ENCODE data around the gene NCKAP5. TPM values are rescaled to one million over a fixed set of nuclear protein-coding genes. Genes with fewer than 3 reads are reported as not detected.

NCKAP5 gene
- polyA plus RNA-seq, 2 of the 4 experiments (the other 2 are of a cell fraction), result 3.0 to 4.1 TPM

DNA sequence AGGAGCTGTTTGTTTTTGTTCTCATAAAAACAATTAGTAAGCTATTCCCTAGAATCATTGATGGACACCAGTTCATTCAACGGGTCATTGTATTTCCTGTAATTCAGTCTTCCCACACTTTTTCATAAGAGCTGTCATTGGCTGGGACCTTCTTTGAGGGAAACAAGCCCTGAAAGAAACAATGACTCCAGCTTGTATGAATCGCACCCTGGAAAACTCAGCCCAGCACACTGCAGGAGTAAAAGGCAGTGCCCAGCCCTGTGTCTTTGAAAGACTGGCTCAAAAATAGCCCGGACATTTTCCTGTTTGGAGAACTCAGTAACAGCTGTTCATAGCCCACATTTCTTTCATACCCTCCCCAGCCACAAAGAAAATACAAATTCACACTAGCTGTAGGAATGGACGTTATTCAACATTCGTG lies 81.5 kb downstream of the NCKAP5 start:
- H3K27ac ChIP-seq, result no peak overlapping the region
- ChIA-PET POLR2A (no interaction called here), CTCF (interaction anchor here (0.6 kb wide), 1 partner anchor 74 kb away, joined by 3 read pairs; no protein-coding TSS in a partner anchor)
- no peak overlapping the region for H3K4me3 ChIP-seq
- peaks cover 14% of the 10 kb centered on the region; the same call in 2 of the 3 replicates for H3K4me1 ChIP-seq
- no peak overlapping the region for H3K4me2 ChIP-seq
- DNase-seq (ENCODE audit: low read depth in 1 of 2, low spot score in 1 of 2), result no peak
- 65% methylated on average over 5 of the region's 5 CpGs for WGBS (ENCODE audit: missing lambda C conversion rate)
- no peaks in the 10 kb centered on the region for H3K9me3 ChIP-seq
- TF ChIP-seq FOSL2 (IDR thresholded peaks at IDR 0.05), result no peak
- no peak for TF ChIP-seq FOSL2 (CRISPR knock-in tag; IDR thresholded peaks at IDR 0.05)
- TF ChIP-seq RNF2 (IDR thresholded peaks at IDR 0.05; ENCODE audit: borderline replicate concordance, low read depth), result no peak
- TF ChIP-seq EHF (CRISPR knock-in tag; IDR thresholded peaks at IDR 0.05), result no peak
- TF ChIP-seq, protein P1, sequence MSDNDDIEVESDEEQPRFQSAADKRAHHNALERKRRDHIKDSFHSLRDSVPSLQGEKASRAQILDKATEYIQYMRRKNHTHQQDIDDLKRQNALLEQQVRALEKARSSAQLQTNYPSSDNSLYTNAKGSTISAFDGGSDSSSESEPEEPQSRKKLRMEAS (IDR thresholded peaks at IDR 0.05), result no peak
- TF ChIP-seq, protein P2, sequence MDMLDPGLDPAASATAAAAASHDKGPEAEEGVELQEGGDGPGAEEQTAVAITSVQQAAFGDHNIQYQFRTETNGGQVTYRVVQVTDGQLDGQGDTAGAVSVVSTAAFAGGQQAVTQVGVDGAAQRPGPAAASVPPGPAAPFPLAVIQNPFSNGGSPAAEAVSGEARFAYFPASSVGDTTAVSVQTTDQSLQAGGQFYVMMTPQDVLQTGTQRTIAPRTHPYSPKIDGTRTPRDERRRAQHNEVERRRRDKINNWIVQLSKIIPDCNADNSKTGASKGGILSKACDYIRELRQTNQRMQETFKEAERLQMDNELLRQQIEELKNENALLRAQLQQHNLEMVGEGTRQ (IDR thresholded peaks at IDR 0.05), result no peak
- no peak for TF ChIP-seq POLR2A (IDR thresholded peaks at IDR 0.05; ENCODE audit: low read length)
- TF ChIP-seq CBX2 (IDR thresholded peaks at IDR 0.05; ENCODE audit: borderline replicate concordance, low read depth), result no peak
- no peak for TF ChIP-seq MAFK (IDR thresholded peaks at IDR 0.05; ENCODE audit: partially characterized antibody)
- TF ChIP-seq KDM5A (IDR thresholded peaks at IDR 0.05), result no peak
- TF ChIP-seq PHF8 (IDR thresholded peaks at IDR 0.05; ENCODE audit: borderline replicate concordance, low read depth), result no peak
- TF ChIP-seq MYC (IDR thresholded peaks at IDR 0.05; ENCODE audit: borderline replicate concordance, low read length), result no peak
- TF ChIP-seq RCOR1 (IDR thresholded peaks at IDR 0.05; ENCODE audit: low read depth, low read length), result no peak
- TF ChIP-seq, protein P3, sequence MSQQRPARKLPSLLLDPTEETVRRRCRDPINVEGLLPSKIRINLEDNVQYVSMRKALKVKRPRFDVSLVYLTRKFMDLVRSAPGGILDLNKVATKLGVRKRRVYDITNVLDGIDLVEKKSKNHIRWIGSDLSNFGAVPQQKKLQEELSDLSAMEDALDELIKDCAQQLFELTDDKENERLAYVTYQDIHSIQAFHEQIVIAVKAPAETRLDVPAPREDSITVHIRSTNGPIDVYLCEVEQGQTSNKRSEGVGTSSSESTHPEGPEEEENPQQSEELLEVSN (IDR thresholded peaks at IDR 0.05; ENCODE audit: borderline replicate concordance, low read depth), result no peak
- no peak for TF ChIP-seq CEBPB (IDR thresholded peaks at IDR 0.05)
- TF ChIP-seq POLR2AphosphoS2 (conservative IDR thresholded peaks at IDR 0.05; ENCODE audit: low read length), result no peak
- TF ChIP-seq, protein P4, sequence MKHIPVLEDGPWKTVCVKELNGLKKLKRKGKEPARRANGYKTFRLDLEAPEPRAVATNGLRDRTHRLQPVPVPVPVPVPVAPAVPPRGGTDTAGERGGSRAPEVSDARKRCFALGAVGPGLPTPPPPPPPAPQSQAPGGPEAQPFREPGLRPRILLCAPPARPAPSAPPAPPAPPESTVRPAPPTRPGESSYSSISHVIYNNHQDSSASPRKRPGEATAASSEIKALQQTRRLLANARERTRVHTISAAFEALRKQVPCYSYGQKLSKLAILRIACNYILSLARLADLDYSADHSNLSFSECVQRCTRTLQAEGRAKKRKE (CRISPR knock-in tag; IDR thresholded peaks at IDR 0.05; ENCODE audit: low read depth), result no peak
- no peak for ATAC-seq
- FAIRE-seq, result no peak

DNA sequence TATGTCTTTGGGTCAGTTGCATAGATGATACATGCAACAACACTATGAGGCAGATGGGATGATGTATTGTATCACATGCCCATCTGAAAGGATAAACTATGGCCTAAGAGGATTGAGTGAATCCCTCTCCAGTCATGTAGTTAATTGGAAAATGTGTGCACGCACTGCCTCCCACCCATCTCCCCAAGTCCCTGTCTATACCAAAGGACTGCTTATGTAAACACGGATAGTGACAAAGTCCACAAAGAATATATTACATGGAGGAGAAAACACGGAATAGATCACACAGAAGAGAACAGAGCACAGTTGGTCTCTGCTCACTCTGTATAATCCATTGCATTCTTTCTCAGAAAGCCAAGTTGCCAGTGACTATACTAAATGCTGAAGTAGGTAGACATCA lies 82.4 kb downstream of the NCKAP5 start:
- H3K4me1 ChIP-seq, result peaks cover 12% of the 10 kb centered on the region; the same call in 2 of the 3 replicates
- H3K4me3 ChIP-seq, result no peak overlapping the region
- WGBS (ENCODE audit: missing lambda C conversion rate), result 44% methylated on average over 3 of the region's 3 CpGs
- ChIA-PET POLR2A (no interaction called here), CTCF (no interaction called here)
- no peak for ATAC-seq
- H3K9me3 ChIP-seq, result no peaks in the 10 kb centered on the region
- DNase-seq (ENCODE audit: low read depth in 1 of 2, low spot score in 1 of 2), result no peak
- no peak for FAIRE-seq
- TF ChIP-seq CEBPB (IDR thresholded peaks at IDR 0.05) (no peak), RARB (CRISPR knock-in tag; IDR thresholded peaks at IDR 0.05) (no peak), MYC (IDR thresholded peaks at IDR 0.05; ENCODE audit: borderline replicate concordance, low read length) (no peak), JUNB (IDR thresholded peaks at IDR 0.05) (no peak), FOSB (CRISPR knock-in tag; IDR thresholded peaks at IDR 0.05) (no peak), SREBF2 (IDR thresholded peaks at IDR 0.05) (no peak), PHF8 (IDR thresholded peaks at IDR 0.05; ENCODE audit: borderline replicate concordance, low read depth) (no peak), MAZ (IDR thresholded peaks at IDR 0.05; ENCODE audit: borderline replicate concordance, low read depth, low read length) (no peak), ZSCAN20 (CRISPR knock-in tag; IDR thresholded peaks at IDR 0.05) (no peak)
- TF ChIP-seq, protein P5, sequence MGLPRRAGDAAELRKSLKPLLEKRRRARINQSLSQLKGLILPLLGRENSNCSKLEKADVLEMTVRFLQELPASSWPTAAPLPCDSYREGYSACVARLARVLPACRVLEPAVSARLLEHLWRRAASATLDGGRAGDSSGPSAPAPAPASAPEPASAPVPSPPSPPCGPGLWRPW (IDR thresholded peaks at IDR 0.05), result no peak
- TF ChIP-seq, protein P6, sequence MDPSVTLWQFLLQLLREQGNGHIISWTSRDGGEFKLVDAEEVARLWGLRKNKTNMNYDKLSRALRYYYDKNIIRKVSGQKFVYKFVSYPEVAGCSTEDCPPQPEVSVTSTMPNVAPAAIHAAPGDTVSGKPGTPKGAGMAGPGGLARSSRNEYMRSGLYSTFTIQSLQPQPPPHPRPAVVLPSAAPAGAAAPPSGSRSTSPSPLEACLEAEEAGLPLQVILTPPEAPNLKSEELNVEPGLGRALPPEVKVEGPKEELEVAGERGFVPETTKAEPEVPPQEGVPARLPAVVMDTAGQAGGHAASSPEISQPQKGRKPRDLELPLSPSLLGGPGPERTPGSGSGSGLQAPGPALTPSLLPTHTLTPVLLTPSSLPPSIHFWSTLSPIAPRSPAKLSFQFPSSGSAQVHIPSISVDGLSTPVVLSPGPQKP (IDR thresholded peaks at IDR 0.05; ENCODE audit: low read depth, low read length), result no peak
- TF ChIP-seq, protein P1 (IDR thresholded peaks at IDR 0.05), result no peak
- TF ChIP-seq, protein P7, sequence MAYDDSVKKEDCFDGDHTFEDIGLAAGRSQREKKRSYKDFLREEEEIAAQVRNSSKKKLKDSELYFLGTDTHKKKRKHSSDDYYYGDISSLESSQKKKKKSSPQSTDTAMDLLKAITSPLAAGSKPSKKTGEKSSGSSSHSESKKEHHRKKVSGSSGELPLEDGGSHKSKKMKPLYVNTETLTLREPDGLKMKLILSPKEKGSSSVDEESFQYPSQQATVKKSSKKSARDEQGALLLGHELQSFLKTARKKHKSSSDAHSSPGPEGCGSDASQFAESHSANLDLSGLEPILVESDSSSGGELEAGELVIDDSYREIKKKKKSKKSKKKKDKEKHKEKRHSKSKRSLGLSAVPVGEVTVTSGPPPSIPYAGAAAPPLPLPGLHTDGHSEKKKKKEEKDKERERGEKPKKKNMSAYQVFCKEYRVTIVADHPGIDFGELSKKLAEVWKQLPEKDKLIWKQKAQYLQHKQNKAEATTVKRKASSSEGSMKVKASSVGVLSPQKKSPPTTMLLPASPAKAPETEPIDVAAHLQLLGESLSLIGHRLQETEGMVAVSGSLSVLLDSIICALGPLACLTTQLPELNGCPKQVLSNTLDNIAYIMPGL (CRISPR knock-in tag; IDR thresholded peaks at IDR 0.05; ENCODE audit: borderline replicate concordance), result no peak
- H3K27ac ChIP-seq, result no peak overlapping the region
- no peak overlapping the region for H3K4me2 ChIP-seq

All from A549 (cell line).